NCI-H1105 treated with DMSO at 0.1 percent for 48 hours (cell line): ENCODE measurements around the gene BARX2.
A peak's percentile ranks its signal among the peaks of the same experiment; 100 is the strongest.

Experiments used
- DNase-seq: peaks from one replicate; lab custom pipeline; 2025; lab: John Stamatoyannopoulos, UW

BARX2 gene

DNA sequence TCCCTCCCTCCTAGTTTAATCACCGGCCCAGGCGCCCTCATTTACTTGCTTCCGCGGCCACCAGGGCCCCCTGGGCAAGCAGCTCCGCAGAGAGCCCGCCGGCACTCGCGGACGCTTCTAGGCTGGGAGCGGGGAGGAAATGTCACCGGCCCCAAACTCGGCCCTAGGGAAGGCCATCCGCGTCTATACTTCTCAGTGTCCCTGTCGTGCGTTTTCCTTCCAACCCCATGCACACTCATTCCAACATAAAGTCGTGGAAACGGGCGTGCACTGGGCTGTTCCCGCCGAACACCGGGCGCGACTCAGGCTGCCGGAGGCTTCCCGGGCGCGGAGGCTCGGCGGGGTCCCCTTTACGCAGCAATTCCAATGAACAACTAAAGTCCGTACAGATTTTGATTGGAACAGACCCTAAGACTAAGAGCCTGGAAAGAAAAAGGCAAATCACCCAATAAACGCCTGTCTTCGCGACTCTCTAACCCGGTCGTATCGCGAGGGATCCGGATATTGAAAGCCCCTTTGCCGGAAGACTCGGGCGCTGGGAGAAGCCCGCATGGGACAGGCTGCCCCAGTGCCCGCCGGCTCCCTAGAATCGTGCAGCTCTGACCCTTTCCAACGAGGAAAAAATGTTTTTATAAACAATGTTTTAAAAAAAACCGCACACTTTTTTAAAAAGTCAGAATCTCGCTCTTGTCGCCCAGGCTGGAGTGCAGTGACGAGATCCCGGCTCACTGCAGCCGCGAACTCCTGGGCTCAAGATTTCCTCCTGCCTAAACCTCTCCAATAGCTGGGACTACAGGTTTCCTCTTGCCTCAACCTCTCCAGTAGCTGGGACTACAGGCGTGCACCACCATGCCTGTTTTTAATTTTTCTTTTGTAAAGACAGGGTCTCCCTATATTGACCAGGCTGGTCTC, 1.3 kb upstream of the BARX2 start:
- DNase-seq, result no peak

DNA sequence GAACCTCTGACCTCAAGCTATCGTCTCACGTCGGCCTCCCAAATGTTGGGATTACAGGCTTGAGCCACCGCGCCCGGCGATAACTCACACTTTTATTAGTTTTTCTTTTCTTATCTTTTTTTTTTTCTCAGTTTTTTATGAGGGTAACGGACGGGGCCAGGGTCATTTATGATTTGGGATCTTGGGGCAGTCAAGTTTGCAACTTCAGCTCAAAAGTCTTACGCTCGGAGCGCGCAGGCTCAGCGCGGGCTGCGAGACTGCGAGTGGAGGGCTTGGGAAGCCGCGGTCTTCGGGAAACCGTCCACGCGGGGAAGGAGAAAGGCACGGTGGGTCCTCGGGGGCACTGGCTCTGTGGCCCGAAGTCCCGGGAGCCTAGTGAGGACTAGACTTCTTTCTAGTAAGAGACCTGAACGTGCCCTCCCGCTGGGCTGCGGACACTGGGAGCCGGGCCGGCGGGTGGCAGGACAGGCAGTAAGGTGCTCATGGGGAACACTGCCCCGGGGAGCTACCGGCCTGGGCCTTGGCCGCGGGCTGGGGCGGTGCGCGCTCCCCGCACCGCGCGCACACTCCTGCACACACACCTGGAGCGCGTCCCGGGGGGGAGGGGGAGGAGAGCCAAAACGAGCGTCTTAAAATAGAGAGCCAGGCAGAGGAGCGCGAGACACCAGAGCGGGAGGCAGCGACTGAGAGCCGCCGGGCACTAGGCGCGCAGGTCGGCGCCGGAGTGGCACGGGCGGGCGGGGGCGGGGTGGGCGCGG, 476 bp upstream of the BARX2 start:
- DNase-seq, result no peak

DNA sequence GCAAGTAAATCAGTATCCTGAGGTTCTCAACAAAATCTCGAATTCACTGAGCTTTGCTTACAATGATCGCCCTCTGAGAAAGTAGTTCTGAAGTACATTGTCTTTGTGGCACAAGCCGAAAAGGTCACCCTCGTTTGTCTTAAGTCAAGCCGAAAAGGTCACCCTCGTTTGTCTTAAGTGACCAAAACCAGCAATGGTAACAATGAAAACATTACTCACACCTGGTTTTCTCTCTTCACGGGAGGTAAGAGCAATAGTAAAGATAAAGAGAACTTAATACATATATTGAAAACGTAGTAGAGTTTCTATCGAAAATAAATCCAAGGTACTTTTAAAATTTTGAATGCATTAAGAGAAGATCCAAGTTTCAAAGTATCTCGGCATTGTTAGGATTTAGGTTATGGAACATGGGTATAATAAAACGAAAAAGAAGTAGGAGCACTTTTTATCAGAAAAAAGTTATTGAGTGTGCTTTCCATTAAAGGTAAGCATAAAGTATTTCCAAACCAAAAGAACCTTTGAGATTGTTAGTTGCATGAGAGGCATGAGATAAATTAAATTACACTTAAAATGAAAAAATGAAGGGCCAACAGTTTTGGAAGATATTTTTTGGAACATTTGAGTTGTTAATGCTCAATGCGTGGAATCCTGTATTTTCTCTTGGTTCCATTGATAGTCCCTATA, 1.2 kb downstream of the BARX2 start:
- DNase-seq, result no peak

DNA sequence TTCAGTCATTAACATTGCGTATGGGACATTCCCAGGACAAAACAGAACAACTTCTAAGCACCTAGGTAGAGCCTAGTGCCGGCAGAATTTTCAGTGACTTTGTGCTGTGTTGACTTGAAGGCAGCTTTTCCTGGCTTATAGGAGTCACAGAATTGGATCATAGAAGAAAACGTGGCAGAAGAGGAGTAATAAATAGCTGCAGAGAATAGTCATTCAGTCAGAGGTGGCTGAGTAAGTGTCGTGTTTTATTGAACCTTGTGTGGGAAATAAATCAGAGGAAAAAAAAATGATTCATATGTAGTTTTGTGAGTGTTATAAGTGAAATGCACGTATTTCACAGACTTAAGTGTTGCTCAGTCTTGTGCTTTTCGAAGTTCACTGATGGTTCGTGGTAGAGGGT, 2.1 kb downstream of the BARX2 start:
- no peak for DNase-seq

DNA sequence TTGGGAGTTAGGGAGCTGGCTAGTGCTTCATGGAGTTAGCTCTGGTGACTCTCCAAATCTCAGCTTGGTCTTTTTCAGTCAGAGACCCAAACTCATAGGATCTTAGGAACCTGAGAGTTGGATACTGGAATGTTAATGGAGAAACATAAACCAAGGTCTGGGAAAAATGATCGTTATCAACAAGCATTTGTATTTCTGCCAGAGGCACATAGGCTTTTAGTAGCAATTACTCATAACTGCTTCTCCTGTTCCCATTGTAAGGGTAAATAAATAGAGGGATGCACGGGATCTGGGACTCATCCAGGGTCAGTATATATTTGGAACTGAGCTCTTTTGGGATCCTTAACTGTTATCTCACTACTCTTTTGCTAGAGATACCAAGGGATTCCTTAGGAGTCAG, 4.8 kb downstream of the BARX2 start:
- no peak for DNase-seq

DNA sequence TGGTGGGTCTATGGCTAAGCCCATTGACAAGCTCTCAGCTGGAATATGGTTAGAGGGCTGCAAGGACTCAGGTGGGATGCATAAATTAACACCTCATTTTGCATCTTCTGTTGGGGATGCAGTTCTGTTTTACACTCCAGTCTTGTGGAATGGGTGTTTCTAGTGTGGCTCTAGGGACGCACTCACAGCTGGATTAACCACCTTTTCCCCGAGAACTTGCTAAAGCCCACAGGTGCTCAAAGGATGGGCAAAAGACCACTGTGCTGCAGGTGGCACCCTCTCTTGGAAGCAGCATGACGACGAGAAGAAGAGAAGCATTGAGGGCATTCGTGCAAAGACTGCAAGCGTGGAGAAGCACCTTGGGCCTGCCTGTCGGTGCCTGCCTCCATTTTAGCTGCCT, 6.9 kb downstream of the BARX2 start:
- no peak for DNase-seq

DNA sequence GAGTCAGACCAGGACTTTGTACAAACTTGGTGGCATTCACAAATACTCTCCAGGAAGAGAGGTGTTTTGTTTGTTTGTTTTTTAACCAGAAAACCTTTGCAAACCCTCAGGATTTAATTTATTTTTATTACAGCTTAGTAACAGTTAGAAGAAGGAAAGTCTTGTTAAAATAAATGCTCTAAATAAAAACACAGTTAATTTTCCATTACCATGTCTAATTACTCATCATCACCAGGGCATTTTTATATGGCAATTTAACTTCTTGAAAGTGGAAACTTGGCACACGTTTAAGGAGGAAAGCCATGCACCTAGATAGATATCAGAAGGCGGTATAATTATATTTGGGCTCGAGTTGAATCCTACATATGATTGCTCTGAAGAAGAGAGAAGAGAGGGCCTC, 7.4 kb downstream of the BARX2 start:
- DNase-seq, result peak; percentile 84

DNA sequence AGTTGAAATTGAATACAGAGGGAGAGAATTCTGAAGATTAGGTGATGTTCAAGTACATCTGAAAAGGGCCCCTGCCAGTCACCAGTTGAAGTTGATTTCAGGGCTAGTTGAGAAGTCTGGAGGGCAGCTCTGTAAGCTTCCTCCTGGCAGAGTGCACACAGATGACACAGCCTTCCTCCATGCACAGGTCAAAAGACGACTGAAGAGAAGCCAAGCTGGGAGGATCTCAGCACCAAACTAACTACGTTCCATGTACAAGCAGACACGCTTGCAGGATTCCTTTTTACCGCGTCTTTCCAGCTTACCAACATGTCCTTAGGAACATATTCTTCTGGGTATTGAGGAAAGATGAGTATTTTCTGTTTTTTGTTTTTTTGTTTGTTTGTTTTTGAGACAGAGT, 7.9 kb downstream of the BARX2 start:
- DNase-seq, result no peak

DNA sequence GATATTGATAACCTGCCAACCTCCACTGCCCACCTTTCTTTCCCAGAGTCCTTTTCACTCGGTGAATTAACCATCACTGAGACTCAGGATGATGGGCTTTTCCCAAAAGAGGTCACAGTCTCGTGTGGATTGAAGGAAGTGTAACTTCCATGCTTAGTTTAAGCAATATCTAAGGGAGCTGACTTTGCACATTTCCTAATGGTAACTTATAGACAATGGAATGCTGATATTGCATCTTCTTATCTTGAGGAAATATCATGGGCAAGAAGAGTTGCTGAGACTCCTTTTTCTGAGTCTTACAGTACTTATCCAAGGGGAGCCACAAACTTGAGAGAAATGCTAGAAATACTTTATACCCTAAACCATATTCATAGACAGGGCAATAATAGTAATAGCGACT, 8.8 kb downstream of the BARX2 start:
- DNase-seq, result no peak

DNA sequence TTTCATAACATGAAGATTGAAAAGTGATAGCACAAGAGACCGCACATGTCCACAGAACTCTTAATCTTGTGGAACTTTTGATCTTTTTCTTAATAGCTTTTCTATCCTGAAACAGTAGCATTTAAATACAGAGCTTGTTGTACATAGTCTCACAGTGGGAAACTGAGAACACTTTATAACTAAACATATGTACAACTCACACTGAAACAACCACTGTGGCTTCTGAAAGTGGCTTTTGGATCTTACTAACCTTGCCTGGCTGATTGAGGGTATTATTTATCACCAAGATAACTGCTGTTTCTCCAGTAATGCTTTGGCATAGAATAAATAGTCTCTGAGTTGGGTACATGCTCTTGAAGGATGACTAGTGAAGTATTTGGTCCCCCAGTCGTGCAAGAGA, 10.2 kb downstream of the BARX2 start:
- no peak for DNase-seq

DNA sequence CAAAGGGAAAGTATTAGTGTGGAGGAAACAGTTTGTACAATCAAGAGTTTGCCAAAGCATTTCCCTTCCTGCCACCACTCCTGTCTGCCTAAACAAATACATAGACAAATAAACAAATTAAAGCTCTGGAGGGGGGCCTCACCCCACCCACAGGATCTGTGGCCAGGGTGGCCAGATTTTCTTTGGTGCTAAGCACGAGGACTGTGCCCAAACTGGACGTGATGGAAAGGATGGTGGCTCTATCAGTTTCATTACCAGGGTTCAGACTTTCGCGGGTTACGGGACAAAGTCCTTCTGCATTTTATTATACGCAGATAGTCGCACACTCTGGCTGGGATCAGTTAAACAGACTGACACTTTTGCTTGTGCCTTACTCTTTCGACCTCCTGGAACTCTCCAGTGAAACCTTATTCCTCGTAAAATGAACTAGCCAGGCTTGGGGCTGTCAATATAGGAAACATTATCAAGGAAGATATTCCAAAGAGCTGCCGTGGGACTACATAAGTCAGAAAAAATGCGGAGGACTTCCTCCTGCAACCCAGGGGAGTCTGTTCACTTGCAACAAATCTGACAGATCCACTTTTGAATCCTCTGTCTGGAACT, 11.2 kb downstream of the BARX2 start:
- DNase-seq, result no peak

DNA sequence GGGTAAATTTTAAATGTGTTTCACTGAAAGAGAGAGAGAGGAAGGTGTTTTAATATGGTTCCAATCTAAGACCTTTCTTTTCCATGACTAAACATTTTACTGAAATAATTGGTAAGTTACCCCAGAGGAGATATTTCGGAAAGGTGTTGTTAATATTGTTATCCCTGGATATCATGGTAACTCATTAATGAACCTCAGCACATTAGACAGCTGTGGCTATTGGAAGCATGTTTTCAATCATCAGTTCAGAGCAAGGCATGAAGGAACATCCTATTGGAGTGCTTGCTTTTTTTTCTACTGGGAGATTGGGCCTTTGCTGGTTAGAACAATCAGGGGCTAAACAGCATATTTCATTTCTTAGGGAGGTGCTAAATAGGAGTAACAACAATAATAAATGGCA, 11.8 kb downstream of the BARX2 start:
- no peak for DNase-seq

DNA sequence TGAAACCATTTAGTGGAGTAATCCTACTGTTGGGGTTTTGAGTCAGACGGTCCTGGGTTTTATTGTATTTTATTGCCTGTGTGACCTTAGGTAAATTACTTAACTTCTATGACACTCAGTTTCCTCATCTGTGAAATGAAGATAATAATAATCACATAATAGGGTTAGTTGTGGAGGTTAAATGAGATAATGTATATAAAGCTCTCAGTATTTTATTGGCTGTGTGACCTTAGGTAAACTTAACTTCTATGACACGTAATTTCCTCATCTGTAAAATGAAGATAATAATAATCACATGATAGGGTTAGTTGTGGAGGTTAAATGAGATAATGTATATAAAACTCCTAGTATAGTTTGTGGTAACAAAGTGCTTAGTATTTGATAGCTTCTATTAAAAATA, 13.2 kb downstream of the BARX2 start:
- DNase-seq, result no peak

DNA sequence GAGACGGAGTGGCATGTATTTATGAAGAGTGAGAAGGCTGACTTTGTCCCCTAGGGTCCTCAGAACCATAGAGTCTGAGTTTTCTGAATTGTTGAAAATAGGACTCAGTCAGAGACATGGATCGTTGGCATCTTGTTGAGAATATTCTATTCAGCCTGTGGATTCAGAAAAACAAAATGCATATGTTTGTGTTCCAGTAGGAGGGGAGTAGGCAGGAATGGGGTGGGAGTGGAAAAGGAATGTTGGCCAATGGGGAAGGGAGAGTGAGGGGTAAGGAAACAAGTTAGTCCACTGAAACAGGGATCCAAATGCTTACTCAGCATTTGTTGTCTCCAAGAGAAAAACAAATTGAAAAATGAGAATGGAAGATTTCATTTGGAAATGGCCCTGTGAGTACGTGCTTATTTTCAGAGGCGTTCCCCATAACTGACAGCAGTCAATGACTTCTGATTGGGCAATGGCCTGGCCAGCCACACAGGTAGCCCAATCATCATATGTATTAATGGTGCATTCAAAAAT, 14.7 kb downstream of the BARX2 start:
- no peak for DNase-seq

DNA sequence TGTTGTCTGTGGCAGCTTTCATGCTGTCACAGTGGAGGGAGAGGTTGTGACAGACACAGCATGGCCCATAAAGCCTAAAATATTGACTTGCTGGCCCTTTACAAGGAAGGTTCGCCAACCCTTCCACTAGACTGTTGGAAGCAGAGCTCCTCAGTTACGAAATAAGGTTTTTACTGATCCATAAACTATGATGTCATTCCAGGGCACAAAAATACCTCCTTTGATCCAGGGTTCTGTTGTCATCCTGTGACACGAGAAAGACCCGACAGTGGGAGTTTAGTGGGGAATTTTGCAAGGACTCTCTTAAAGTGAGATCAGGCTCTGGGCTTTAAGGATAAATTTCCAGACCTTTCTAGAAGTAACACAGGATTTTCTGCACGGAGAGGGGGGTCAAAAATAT, 15.7 kb downstream of the BARX2 start:
- no peak for DNase-seq

DNA sequence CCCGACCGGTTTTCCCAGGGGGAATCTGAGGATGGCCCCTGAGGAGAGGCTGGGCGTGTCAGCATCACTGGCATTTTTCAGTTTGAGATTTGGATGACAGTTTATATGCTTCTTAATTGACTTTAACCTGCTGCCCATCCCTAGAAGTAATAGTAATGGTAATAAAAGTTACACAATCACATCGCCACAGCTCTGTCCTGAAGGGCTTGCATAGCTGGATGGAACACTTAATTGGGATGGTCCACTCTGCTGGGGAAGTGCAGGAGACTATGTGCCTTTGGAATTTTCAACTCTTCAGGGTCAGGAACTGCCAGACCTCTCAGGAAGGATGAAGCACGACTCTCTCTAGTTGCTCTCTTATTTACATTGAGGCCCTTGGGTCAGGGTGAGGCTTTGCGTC, 16.2 kb downstream of the BARX2 start:
- no peak for DNase-seq

DNA sequence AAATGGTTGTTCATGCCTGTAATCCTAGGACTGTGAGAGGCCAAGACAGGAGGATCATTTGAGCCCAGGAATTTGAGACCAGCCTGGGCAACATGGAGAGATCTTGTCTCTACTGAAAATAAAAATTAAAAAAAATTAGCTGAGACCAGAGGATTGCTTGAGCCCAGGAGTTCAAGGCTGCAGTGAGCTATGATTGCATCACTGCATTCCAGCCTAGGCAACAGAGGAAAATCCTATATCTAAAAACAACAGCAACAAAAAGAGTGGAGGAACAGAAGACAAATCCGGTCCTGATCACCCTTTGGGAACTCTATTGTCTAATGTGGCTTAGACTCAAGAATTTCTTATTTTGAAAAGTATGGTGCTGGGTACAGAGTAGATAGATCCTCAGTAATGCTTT, 17.3 kb downstream of the BARX2 start:
- no peak for DNase-seq

DNA sequence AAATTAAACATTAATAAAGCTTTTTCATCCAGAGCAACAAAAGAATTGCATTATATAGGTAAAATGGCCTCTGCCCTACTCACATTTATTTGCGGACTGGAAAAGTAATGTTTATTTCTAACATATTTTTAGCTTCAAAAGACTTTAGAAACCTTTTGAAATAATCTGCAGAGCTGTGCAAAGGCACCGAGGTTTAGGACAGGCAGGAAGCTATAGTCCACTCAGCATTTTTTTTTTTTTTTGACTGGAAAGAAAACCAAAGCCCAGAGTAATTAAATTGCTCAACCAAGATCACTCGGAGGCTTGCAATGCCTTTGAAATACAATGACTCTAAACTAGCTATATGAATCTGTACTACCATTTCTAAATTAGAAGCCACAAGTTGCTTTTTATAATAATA, 19.1 kb downstream of the BARX2 start:
- no peak for DNase-seq

DNA sequence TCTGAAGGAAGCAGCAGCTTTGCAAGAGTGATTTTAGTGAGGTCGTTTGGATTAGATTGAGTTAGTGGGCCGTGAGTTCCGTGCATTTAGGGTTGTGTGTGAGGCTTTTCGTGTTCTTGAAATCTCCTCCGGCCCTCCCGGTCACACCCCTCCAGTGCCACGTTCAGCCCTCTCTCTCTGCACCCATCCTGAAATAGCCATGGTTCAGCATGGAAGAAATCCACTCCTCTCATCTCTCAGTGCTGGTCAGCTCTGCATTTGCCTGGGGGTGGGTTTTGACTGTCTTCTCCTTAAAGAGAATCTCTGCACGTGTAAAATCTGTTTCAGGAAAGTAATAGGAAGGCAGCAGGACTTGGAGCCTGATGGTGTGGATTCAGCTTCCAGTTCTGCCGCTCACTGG, 19.8 kb downstream of the BARX2 start:
- no peak for DNase-seq

DNA sequence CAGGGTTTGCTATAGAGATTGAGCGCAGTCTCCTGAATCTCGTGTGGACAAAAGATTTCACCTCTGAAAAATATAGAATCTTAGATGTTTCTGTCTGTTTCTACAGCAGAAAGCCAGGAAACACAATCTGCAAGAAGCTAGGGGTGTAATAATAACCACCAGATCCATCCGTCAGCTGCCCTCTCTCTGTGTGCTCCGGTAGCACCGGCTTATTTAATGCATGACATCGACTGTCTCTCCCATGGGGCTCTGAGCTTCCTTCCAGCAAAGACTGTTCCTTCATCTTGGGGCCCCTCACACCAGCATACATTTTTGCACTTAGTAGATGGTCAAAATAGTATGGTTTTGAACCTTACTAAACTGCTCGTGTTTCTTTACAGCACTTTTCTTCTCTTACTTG, 20.2 kb downstream of the BARX2 start:
- no peak for DNase-seq

DNA sequence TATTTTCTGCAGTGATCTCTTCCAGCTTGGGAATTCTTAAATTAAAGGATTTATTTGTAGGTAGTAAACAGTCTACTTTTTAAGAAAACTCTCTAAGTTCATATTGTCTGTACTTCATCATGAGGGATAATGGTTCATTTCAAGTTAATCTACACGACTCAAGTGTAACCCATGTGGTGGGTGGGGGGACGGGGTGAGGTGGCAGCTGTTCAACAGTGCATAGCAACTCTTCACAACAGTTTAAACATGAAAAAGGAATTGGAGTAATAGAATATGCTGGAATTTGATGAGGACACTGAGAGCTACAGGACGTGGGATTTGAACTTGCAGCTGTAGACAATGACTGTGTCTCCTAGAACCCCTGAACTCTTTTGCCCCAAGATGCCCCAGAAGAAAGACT, 20.8 kb downstream of the BARX2 start:
- DNase-seq, result no peak
